ENCODE data around the gene TMEM161A. TPM values are rescaled to one million over a fixed set of nuclear protein-coding genes. Genes with fewer than 3 reads are reported as not detected.
A peak's percentile ranks its signal among the peaks of the same experiment; 100 is the strongest.
"Not testable (repeated sequence)": the region's sequence is repeated elsewhere in the genome, so short reads cannot be mapped to it uniquely, and the experiment has no call there.

Gene TMEM161A
- total RNA-seq, 1 donor from 2014 or later, result 25.1 TPM

GRCh38 chr19:19140476-19140875, 2.2 kb upstream of the TMEM161A start:
- no peak for DNase-seq (ENCODE audit: low spot score)
- H3K4me3 Mint-ChIP-seq (ENCODE audit: unreplicated experiment), result no peak overlapping the region
- H3K4me1 Mint-ChIP-seq (ENCODE audit: unreplicated experiment), result peaks cover 5% of the 10 kb centered on the region
- peaks cover 4% of the 10 kb centered on the region for H3K27me3 Mint-ChIP-seq (ENCODE audit: unreplicated experiment)
- no peak overlapping the region for H3K27ac Mint-ChIP-seq (ENCODE audit: unreplicated experiment)
- no peaks in the 10 kb centered on the region for H3K36me3 Mint-ChIP-seq (ENCODE audit: low read depth, unreplicated experiment)
- TF ChIP-seq, protein P1, sequence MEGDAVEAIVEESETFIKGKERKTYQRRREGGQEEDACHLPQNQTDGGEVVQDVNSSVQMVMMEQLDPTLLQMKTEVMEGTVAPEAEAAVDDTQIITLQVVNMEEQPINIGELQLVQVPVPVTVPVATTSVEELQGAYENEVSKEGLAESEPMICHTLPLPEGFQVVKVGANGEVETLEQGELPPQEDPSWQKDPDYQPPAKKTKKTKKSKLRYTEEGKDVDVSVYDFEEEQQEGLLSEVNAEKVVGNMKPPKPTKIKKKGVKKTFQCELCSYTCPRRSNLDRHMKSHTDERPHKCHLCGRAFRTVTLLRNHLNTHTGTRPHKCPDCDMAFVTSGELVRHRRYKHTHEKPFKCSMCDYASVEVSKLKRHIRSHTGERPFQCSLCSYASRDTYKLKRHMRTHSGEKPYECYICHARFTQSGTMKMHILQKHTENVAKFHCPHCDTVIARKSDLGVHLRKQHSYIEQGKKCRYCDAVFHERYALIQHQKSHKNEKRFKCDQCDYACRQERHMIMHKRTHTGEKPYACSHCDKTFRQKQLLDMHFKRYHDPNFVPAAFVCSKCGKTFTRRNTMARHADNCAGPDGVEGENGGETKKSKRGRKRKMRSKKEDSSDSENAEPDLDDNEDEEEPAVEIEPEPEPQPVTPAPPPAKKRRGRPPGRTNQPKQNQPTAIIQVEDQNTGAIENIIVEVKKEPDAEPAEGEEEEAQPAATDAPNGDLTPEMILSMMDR (IDR thresholded peaks at IDR 0.05; ENCODE audit: unreplicated experiment), result no peak
- no peaks in the 10 kb centered on the region for H3K9me3 Mint-ChIP-seq (ENCODE audit: unreplicated experiment)

GRCh38 chr19:19139876-19140229, 1.6 kb upstream of the TMEM161A start:
- TF ChIP-seq, protein P1 (IDR thresholded peaks at IDR 0.05; ENCODE audit: unreplicated experiment), result no peak
- Mint-ChIP-seq H3K27ac (ENCODE audit: unreplicated experiment) (no peak overlapping the region), H3K9me3 (ENCODE audit: unreplicated experiment) (no peaks in the 10 kb centered on the region), H3K4me3 (ENCODE audit: unreplicated experiment) (no peak overlapping the region), H3K36me3 (ENCODE audit: low read depth, unreplicated experiment) (no peaks in the 10 kb centered on the region), H3K27me3 (ENCODE audit: unreplicated experiment) (peaks cover 6% of the 10 kb centered on the region), H3K4me1 (ENCODE audit: unreplicated experiment) (peaks cover 5% of the 10 kb centered on the region)
- DNase-seq (ENCODE audit: low spot score), result no peak

- TF ChIP-seq, protein P1 (IDR thresholded peaks at IDR 0.05; ENCODE audit: unreplicated experiment), result no peak
- H3K9me3 Mint-ChIP-seq (ENCODE audit: unreplicated experiment), result no peaks in the 10 kb centered on the region
- H3K4me1 Mint-ChIP-seq (ENCODE audit: unreplicated experiment), result peaks cover 5% of the 10 kb centered on the region
- no peak overlapping the region for H3K27ac Mint-ChIP-seq (ENCODE audit: unreplicated experiment)
- DNase-seq (ENCODE audit: low spot score), result no peak
- no peaks in the 10 kb centered on the region for H3K36me3 Mint-ChIP-seq (ENCODE audit: low read depth, unreplicated experiment)
- peaks cover 7% of the 10 kb centered on the region for H3K27me3 Mint-ChIP-seq (ENCODE audit: unreplicated experiment)
- peak overlapping the region; percentile 96 for H3K4me3 Mint-ChIP-seq (ENCODE audit: unreplicated experiment)
Measured at GRCh38 chr19:19137556-19138108, 646 bp downstream of the TMEM161A start.

DNA sequence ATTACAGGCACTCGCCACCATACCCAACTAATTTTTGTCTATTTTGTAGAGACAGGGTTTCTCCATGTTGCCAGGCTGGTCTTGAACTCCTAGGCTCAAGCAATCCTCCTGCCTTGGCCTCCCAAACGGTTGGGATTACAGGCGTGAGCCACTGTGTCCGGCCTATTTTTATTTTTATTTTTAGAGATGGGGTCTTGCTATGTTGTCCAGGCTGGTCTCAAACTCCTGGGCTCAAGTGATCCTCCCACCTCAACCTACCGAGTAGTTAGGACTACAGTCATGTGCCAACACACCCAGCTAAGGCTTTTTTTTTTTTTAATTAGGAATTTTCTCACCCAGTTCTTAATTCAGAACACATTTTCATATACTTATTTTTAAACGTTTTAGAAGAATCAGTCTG, 2.6 kb downstream of the TMEM161A start:
- not testable (repeated sequence) for H3K36me3 Mint-ChIP-seq (ENCODE audit: low read depth, unreplicated experiment); H3K9me3 Mint-ChIP-seq (ENCODE audit: unreplicated experiment); H3K27ac Mint-ChIP-seq (ENCODE audit: unreplicated experiment); H3K4me3 Mint-ChIP-seq (ENCODE audit: unreplicated experiment); H3K4me1 Mint-ChIP-seq (ENCODE audit: unreplicated experiment); DNase-seq (ENCODE audit: low spot score)
- H3K27me3 Mint-ChIP-seq (ENCODE audit: unreplicated experiment), result peaks cover 11% of the 10 kb centered on the region

DNA sequence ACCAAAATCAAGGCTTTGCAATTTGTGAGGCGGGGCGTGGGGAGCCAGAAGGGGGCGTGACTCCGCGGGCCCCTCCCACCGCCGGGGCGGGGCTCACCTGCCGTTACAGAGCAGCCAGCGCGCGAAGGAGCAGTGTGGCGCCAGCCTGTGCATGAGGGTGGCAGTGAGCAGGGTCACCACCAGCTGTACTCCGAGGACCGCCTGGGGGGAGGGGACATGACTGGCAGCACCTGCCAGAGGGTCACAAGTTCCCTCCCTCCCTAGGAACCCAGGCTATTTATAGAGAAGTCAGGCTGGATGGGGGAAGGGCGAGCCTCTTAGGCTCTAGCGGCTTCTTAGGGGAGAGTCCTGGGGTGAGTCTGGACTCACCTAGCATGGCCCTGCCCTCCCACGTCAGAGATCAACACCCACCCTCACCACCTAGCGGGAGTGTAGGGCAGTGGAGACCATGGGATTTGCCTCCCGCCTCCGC, 3.6 kb downstream of the TMEM161A start:
- TF ChIP-seq, protein P1 (IDR thresholded peaks at IDR 0.05; ENCODE audit: unreplicated experiment), result no peak
- Mint-ChIP-seq H3K36me3 (ENCODE audit: low read depth, unreplicated experiment) (peaks cover 8% of the 10 kb centered on the region), H3K4me1 (ENCODE audit: unreplicated experiment) (peaks cover 5% of the 10 kb centered on the region), H3K4me3 (ENCODE audit: unreplicated experiment) (no peak overlapping the region), H3K27ac (ENCODE audit: unreplicated experiment) (no peak overlapping the region), H3K27me3 (ENCODE audit: unreplicated experiment) (peaks cover 11% of the 10 kb centered on the region), H3K9me3 (ENCODE audit: unreplicated experiment) (no peaks in the 10 kb centered on the region)
- DNase-seq (ENCODE audit: low spot score), result no peak

Measured in endothelial cell (in vitro differentiated cells).